CD4-positive, alpha-beta T cell treated with Interleukin-6 at 100 ng/mL for 8 hours (primary cell): ENCODE results near the gene MOG.

Experiments used
- DNase-seq: peaks from one replicate; pipeline ENCODE4 v3.0.0-alpha.2; 2020; ENCODE audit warnings: mixed read lengths, low spot score

The MOG gene

DNA sequence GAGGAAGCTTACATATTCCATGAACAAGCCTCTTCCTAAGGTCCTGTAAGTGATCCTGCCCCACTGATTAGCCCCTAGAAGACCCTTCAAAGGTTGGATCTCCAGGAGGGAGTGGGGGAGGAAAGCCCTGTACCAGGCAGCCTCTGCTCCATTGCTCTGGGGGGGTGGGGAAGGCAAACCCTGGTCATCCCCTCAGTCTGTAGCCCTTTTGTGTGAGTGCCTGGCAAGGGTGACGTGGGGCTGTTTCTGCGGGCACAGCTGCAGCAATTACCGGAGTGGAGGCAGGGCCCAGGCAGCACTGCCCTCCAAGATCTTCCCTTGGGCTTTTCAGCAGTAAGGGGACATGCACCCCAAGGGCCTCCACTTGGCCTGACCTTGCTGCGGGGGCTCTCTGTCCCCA, at the start of gene MOG:
TSS of gene MOG (plus strand) at position 295 of the 400 bp plus-strand sequence. CDS start 118 bp downstream, outside the sequence.
- no peak for DNase-seq

DNA sequence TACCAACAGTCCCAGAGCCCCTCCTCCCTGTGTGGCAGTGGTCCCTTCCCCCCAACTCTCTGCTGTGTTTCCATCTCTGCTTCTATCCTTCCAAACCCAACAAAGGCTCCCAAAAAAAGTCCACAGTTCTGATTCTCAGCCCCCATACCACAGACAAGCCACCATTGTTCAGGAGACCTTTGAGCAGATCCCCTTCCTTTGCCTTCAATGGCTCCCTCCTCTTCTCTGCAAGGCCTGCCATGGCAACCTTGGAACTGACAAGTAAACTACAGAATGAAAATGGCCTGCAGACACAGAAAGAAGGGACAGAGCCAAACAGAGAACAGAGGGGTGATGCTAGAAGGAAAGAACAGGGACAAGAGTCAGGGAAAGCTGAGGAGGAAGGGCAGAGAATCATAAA, 48.8 kb upstream of the MOG start:
- DNase-seq = no peak

GRCh38 chr6:29610540-29610939, 46.4 kb upstream of the MOG start:
- DNase-seq = no peak

GRCh38 chr6:29611426-29611825, 45.5 kb upstream of the MOG start:
- no peak for DNase-seq

- DNase-seq = no peak
Observed at GRCh38 chr6:29617782-29618554, 38.9 kb upstream of the MOG start.

DNA sequence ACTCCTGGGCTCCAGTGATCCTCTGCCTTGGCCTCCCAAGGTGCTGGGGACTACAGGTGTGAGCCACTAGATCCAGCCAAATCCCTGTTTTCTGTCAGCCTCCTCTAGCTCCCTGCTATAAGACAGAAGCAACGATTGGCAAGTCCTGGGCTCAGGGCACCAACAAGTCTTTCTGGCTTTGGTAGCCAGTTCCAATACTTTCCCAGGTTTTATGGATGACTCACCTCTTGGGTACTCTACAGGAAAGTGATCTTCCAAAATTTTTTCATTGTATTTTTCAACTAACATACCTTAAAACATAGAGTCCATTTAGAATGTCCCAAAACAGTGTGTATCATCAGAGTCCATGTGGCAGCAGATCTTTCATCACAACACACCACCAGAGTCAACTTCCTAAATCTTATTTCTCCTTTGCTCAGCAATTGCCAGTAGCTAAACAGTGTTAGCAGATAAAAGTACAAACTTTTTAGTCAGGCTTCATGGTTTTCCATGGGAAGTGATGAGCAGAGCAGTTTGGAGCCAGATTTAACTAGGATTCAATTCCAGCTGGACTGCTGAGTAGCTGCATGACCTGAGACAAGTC, 37.2 kb upstream of the MOG start:
- DNase-seq = no peak

DNA sequence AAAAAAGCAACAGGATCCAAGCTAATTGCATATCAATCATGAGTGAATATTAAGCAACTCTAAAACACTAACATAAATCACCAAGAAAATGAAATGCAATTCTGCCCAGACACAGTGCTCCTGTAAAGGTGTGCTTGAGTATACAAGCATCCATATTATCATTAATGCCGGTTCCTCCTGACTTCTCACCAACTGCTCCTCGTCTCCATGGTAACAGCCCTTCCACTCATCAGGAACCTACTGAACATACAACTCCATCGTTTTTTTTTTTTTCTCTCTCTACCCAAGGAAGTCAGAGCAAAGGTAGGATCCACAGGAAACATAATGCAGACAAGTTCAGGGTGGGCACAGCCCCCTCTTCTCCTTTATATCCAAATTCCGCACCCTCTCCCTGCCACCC, 36.3 kb upstream of the MOG start:
- DNase-seq = no peak

DNA sequence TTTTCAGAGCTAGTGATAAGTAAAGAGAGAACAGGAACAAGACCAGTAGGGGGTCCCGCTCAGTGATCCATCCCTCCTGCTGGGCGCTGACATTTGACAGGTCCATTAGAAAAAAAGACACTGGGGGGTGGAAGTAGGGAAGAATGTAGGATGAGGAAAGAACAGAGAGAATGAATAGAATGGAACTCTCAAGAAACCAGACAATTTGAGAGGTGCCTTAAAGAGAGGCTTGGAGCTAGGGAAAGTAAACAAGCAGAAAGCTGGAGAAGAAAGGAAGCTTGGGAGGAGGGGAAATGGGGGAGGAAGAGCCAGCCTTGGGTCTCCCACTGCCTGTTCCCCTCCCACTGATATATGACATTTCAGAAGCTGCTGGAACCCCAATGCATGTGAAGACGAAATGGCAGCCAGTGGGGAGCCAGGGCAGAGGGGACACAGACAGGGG, 32.4 kb upstream of the MOG start:
- DNase-seq = no peak

GRCh38 chr6:29625337-29625930, 31.5 kb upstream of the MOG start:
- DNase-seq = no peak

- DNase-seq = no peak
Observed at GRCh38 chr6:29626948-29627754, 29.7 kb upstream of the MOG start.

DNA sequence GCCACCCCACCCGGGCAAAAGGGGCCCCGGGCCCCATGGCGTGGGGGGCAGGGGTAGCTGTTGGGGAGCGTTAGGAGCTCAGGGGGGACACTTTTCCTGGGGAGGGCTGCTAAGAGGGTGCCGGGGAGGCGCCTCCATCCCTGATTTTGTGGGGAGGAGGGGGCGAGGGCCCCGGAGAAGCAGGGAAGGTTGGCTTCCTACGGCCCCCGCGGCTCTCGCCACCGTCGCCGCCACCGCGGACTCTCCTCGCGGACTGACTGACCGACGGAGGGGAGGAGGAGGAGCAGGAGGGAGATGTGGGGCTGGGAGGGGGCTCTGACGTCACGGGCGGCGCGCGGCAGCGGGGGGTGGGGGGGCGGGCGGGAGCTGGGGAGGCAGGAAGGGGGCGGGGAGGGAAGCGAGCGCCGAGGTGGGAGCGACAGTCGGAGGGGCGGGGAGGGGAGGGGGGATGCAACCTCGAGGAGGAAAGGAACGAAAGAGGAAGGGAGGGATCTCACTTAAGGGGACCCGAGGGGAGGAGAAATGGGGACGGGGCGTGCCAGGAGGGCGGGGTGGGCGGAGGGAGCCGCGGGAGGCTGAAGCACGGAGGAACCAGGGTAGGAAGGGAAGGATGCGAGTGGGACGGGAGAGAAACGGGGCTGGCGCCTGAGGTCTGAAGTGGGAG, 29.0 kb upstream of the MOG start:
- peak; percentile 52 for DNase-seq

DNA sequence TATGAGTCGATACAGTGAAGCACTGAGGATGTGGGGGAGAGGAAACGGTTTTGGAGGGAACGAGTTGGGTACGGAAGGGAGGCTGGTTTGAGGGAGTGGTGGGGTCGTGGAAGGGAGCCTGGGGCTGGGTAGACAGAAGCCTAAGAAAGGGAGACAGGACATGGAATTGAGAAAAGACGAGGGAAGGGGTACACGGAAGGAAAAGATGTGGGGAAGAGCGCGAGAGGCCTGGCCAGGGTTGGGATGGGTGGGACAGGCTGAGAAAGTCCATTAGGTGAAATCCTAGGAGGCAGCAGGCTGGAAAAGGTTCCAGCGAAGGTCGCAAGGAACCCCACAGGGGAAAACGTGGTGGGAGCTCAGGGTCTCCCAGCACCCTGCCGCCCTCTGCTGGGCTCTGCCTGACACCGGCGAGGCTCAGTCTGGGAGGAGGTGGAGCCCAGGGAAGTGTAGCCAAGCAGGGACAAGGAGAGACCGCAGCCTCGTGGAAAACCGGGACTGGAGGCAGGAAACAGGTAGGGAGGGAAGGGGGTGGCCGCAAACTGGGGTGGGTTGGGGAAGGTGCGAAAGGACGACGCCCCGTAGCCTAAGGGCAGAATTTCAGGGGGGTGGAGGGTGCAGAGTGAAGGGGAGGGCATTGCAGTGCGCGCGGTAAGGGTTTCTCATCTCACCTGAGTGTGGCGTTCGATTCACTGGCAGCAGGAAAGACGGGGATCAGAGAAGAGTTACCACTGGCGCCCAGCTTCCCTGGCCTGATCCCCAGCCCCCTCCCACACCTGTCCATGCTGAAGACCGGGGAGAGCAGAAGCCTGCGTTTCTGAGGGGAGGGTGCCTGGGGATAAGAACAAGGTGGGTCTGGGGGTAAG, 28.2 kb upstream of the MOG start:
- DNase-seq = peak; percentile 48

GRCh38 chr6:29629571-29629970, 27.3 kb upstream of the MOG start:
- DNase-seq = no peak

DNA sequence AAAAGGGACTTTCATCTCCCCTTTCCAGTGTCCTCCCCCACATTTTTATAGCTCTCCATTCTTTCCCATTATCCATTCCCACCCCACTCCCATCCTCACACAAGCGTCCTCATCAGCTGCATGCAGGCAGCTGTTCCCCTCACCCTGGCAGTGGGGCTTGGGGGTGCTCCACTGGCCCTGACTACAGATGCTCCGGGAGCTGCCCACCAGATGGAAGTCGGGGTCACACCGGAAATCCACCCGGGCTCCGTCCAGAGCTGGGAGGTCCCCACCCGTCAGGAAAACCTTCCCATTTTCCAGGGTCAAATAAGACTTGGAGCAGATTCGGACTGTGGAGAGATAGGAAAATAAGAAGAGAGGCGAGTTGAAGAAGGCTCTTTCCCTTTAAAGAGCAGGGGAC, 26.6 kb upstream of the MOG start:
- no peak for DNase-seq

DNA sequence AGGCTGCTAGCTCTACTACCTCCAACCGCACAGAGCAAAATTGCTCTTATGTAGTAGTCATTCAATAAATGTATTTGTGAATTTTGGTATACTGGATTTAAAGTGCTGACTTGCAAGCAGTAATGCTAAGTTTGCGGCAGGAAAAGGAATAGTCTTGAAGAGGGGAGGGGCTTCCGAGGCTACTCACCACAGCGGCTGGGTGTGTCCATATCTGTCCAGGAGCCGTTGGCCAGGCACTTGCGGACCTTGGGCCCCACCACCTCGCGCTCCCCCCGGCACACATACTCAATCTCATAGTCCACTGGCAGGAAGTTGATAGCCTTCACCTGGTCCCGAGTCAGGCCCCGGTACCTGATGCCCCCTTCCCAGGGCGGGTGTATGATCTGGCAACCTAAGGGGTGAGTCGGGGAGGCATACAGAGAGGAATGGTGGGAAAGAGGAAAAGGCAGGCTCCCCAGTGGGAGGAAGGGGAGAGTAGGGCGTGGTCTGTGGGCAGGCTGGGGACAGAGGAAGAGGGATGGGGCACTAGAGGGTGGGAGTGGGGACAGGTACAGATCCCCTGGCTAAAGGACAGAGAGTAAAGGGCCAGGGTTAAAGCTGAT, 25.6 kb upstream of the MOG start:
- DNase-seq = no peak

DNA sequence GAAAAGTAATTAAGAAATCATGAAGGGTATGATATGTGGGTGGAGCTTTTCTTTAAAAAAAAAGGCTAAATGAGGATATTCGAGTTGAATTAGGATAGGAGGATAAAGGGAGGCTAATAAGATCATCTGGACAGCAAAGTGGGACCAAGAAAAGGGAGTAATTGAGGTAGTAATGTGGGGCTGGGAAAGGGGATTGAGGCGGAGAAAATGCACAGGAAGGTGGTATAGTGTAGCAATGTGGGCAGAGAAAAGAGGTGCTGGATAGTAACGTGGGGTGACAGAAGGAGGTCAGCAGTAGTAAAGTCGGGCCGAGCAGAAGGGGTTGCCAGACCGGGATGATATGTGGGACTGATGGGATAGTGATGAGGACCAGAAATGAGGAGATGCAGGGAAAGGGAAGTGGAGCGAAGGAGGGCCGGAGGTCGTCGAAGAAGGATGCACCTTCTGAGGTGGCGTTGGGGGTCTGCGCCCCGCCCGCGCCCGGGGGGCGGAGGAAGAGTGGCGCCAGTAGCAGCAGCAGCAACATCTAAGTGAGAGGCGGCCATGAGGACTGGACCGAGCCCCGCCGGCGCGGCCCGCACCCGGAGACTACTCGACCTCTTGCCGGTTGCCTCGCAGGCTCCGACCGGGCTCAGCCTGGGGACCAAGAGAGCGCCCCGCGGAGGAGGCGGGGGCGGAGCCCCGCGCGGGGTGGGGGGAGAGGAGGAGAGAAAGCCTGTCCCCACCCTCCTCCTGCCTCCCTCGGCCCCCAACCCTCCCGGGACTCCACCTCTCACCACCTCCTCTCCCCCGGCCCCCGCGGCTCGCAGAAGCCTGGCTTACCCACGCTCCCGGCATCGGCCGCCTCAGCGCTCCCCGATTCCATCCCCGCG, 24.8 kb upstream of the MOG start:
- DNase-seq = peak; percentile 60

DNA sequence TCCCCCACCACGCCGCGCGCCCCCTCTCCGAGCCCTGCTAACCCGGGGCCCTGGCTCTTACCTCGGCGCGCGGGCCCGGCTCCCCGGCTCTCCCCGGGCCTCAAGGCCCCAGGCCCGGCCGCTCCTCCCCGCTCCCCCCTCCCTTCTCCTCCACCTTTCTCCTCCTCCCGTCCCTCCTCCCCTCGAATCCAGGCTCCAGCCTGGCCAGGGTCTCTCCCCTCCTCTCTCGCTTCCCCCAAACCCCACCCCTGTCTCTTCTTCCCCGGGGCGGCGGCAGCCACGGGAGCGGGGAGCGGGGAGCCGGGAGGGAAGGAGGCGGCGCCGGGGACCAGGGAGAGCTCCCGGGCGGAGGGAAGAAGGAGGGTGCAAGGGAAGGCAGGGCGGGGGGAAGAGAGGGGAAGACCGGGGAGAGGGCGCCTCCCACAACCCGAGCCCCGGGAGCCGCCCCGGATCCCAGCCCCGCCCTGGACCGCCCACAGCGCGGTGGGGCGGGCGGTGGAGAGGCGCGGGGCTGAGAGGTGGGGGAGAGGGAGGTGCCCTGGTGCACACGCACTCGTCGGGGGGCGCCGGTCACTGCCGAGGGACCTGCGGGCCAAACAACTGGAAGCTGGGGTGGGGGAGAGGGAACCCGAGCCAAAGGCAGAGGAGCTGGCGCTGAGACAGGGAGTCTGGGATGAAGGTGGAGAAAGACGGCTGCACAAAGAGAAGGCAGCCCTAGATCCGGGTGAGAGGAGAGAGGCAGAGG, 23.9 kb upstream of the MOG start, which contains the start of gene GABBR1:
TSS of gene GABBR1 (minus strand) at position 395 of the 745 bp plus-strand sequence. CDS start 798 bp downstream, outside the sequence.
- peak; percentile 71 for DNase-seq

- DNase-seq = no peak
Observed at GRCh38 chr6:29633534-29633905, 23.4 kb upstream of the MOG start.

DNA sequence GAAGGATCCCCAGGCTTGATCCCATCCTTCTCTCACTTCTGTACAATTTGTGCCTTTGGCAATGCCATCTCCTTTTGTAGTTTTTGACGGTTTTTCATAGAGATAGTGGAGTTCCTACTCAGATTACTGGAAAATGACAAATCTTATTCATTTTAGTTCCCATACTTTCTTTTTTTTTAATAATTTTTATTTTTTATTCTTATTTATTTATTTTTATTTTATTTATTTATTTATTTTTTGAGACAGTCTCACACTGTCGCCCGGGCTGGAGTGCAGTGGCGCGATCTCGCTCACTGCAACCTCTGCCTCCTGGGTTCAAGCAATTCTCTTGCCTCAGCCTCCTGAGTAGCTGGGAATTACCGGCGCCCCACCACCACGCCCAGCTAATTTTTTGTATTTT, 19.6 kb upstream of the MOG start:
- no peak for DNase-seq
